Measurements from ENCODE around the gene TBC1D5.
A peak's percentile ranks its signal among the peaks of the same experiment; 100 is the strongest.
"Not testable (repeated sequence)": the region's sequence is repeated elsewhere in the genome, so short reads cannot be mapped to it uniquely, and the experiment has no call there.

The TBC1D5 gene

GRCh38 chr3:17638356-17638755, 104.1 kb downstream of the TBC1D5 start:
- DNase-seq, result no peak
- Mint-ChIP-seq H3K36me3 (ENCODE audit: low read depth) (peaks cover 19% of the 10 kb centered on the region), H3K4me3 (no peak overlapping the region), H3K4me1 (no peaks in the 10 kb centered on the region), H3K27ac (no peak overlapping the region), H3K9me3 (no peaks in the 10 kb centered on the region), H3K27me3 (ENCODE audit: low read depth, poor library complexity) (no peaks in the 10 kb centered on the region)
- no peak for TF ChIP-seq CTCF (IDR thresholded peaks at IDR 0.05)

- DNase-seq; H3K4me1 Mint-ChIP-seq; H3K4me3 Mint-ChIP-seq; H3K27me3 Mint-ChIP-seq (ENCODE audit: low read depth, poor library complexity); H3K9me3 Mint-ChIP-seq: not testable (repeated sequence)
- peak overlapping the region; percentile 51 for H3K27ac Mint-ChIP-seq
- H3K36me3 Mint-ChIP-seq (ENCODE audit: low read depth), result peaks cover 19% of the 10 kb centered on the region
These were observed 106.8 kb downstream of the TBC1D5 start for GRCh38 chr3:17635675-17636074.

GRCh38 chr3:17634964-17635363, 107.5 kb downstream of the TBC1D5 start:
- no peak overlapping the region for H3K27ac Mint-ChIP-seq
- H3K36me3 Mint-ChIP-seq (ENCODE audit: low read depth), result peaks cover 19% of the 10 kb centered on the region
- no peak for DNase-seq
- H3K4me3 Mint-ChIP-seq, result no peak overlapping the region
- no peaks in the 10 kb centered on the region for H3K27me3 Mint-ChIP-seq (ENCODE audit: low read depth, poor library complexity)
- no peaks in the 10 kb centered on the region for H3K9me3 Mint-ChIP-seq
- H3K4me1 Mint-ChIP-seq, result peaks cover 5% of the 10 kb centered on the region
- no peak for TF ChIP-seq CTCF (IDR thresholded peaks at IDR 0.05)

- Mint-ChIP-seq H3K9me3 (no peaks in the 10 kb centered on the region), H3K4me1 (peaks cover 5% of the 10 kb centered on the region), H3K27ac (peak overlapping the region; percentile 12), H3K4me3 (no peak overlapping the region), H3K27me3 (ENCODE audit: low read depth, poor library complexity) (no peaks in the 10 kb centered on the region), H3K36me3 (ENCODE audit: low read depth) (peaks cover 19% of the 10 kb centered on the region)
- TF ChIP-seq CTCF (IDR thresholded peaks at IDR 0.05), result no peak
- DNase-seq, result no peak
These were observed 108.2 kb downstream of the TBC1D5 start for GRCh38 chr3:17634201-17634600.

- DNase-seq, result no peak
- no peaks in the 10 kb centered on the region for H3K27me3 Mint-ChIP-seq (ENCODE audit: low read depth, poor library complexity)
- no peak overlapping the region for H3K27ac Mint-ChIP-seq
- H3K9me3 Mint-ChIP-seq, result no peaks in the 10 kb centered on the region
- peaks cover 12% of the 10 kb centered on the region for H3K36me3 Mint-ChIP-seq (ENCODE audit: low read depth)
- TF ChIP-seq CTCF (IDR thresholded peaks at IDR 0.05), result no peak
- H3K4me1 Mint-ChIP-seq, result peaks cover 5% of the 10 kb centered on the region
- no peak overlapping the region for H3K4me3 Mint-ChIP-seq
These were observed 109.9 kb downstream of the TBC1D5 start for GRCh38 chr3:17632401-17633100.

- H3K27me3 Mint-ChIP-seq (ENCODE audit: low read depth, poor library complexity), result no peaks in the 10 kb centered on the region
- H3K9me3 Mint-ChIP-seq, result no peaks in the 10 kb centered on the region
- no peak for DNase-seq
- peaks cover 10% of the 10 kb centered on the region for H3K36me3 Mint-ChIP-seq (ENCODE audit: low read depth)
- no peak overlapping the region for H3K4me3 Mint-ChIP-seq
- TF ChIP-seq CTCF (IDR thresholded peaks at IDR 0.05), result no peak
- H3K27ac Mint-ChIP-seq, result no peak overlapping the region
- peaks cover 5% of the 10 kb centered on the region for H3K4me1 Mint-ChIP-seq
These were observed 110.8 kb downstream of the TBC1D5 start for GRCh38 chr3:17631609-17632008.

All from nephron progenitor cell (in vitro differentiated cells).